Activated CD4-positive, alpha-beta T cell treated with anti-CD3 and anti-CD28 coated beads, Interleukin-2, amount 50 U/mL, for 16 hours (primary cell): ENCODE results near the gene EBF4.
"Not testable (repeated sequence)": the region's sequence is repeated elsewhere in the genome, so short reads cannot be mapped to it uniquely, and the experiment has no call there.

Source experiments
- DNase-seq: peaks from one replicate; pipeline ENCODE4 v3.0.0-alpha.2; 2020

EBF4 gene

DNA sequence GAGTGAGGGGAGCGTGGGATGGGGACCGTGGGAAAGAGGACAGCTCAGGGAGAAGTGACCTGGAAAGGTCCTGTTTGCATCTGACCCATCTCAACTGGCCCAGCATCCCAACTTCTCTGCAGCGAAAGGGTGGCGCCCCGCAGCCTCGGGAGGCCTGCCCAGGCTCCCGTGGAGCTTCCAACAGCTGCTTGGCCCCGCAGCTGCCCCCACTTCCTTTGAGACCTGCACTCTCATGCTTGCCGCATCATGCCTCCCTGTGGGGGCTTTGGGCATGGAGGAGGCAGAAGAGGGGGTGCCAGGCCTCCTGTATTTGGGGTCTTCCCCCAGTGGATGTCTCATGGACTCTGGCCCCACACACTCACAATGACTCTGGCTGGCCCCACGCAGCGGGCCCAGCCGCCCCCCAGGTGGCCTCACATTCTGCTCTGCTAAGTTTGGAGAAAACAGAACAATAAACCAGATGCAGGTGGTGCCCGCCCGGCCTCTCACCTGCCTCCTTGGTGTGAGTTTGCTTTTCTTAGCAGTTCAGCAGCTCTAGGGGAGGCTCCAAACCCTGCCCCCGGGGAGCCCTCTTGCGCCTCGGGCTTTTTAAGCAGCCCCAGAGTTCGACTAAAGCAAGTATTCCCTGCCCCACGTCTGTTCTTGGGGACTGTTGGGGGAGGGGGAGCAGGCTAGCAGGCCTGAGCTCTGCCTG is 67.2 kb downstream of the EBF4 start:
- DNase-seq = no peak

DNA sequence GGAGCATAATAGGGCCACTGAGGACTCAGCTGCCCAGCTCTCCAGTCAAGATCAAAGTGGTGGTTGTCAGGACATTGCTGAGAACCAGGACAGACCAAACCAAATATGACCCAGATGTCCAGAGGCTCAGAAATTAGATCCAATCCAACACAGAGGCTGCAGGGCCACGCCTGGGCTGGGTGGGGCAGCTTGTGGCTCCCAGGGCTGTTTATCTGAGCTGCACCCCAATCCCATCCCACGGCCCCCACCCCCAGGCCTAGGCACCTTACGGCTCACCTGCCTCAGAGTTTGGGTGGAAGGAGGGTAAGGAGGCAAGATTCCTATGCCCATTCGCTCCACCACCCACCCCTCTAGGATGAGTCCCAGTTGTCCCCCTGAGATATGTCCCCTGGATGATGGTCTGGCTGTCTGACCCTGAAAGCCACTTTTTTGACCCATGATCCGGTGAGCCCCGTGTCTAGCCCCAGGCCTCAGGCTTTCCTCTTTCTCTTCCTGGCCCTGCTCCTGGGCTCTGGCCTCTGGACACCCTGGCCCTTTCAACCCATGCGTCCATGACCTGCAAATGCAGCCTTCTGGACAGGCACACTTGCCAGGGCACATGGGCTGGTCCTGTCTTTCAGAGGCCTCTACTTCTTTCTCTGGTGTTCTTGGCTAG is 67.8 kb downstream of the EBF4 start:
- no peak for DNase-seq

DNA sequence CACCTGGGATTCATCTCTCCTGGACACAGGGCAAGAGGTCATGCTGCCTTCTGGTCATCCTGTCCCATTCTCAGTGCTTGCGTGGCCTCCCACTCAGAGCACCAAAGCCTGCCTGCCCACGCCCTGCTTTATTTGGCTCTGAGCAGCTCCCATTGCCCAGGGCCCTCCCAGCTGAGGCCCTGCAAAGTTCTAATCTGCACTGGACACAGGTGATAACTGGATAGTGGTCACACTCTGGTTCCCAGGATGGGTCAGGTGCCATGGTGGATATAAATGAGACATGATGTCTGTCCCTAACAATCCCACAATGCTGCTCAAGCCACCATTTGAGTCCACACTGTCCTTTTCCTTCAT is 68.3 kb downstream of the EBF4 start:
- no peak for DNase-seq

GRCh38 chr20:2761885-2762284 is 69.3 kb downstream of the EBF4 start:
- no peak for DNase-seq

DNA sequence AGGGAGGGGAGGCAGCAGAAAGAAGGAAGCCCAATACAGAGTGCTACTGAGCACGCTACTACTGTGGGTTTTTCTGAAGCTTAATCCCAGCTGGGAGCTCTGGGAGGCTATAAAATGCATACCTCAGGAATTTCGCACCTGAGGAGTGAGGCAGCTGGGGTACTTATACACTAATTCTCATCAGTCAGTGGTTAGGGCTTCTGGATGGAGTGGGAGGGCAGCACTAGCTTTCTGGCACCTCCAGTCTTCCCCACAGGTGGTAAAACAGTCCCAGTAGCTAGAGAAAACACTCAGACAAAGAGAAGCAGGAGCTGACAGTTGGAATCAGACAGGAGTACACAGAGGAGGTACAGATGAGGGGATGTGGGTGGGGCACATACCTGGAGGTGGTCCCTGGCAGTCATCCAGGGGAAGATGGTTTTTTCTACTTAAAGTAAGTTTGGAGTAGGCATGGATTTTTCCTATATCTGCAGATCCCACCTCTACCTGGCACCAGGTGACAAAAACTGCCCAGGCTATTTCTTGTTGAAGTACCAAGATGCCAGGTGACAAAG is 70.1 kb downstream of the EBF4 start:
- DNase-seq = no peak

- no peak for DNase-seq
These were observed 70.6 kb downstream of the EBF4 start for GRCh38 chr20:2763186-2763585.

GRCh38 chr20:2767768-2768631 is 75.4 kb downstream of the EBF4 start:
- no peak for DNase-seq

DNA sequence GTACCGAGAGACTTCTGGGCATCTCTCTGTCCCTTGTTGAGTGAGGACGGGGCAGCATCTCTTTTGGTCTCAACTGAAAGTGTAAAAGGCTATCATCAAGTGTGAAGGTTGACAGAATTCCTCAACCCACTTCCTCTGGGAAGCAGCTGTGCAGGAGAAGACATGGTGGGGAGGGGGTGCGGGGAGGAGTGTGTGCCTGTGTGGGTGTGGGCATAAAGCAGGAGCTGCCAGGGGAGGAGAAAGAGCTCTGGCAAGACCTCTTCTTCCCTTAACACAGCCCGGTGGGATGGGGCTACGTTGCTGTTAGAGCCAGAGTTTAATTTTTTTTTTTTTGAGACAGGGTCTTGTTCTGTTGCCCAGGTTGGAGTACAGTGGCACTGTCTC is 76.0 kb downstream of the EBF4 start:
- DNase-seq = no peak

DNA sequence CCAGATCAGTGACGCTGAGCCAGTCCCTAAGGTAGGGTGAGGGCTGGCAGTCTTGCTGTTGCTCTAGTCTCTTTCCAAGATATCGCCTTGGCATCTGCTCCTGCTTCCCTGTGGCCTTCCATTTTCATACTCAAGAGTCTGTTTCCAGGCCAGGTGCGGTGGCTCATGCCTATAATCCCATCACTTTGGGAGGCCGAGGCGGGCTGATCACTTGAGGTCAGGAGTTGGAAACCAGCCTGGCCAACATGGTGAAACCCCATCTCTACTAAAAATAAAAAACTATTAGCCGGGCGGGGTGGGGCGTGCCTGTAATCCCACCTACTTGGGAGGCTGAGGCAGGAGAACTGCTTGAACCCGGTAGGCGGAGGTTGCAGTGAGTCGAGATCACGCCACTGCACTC is 77.5 kb downstream of the EBF4 start:
- not testable (repeated sequence) for DNase-seq

DNA sequence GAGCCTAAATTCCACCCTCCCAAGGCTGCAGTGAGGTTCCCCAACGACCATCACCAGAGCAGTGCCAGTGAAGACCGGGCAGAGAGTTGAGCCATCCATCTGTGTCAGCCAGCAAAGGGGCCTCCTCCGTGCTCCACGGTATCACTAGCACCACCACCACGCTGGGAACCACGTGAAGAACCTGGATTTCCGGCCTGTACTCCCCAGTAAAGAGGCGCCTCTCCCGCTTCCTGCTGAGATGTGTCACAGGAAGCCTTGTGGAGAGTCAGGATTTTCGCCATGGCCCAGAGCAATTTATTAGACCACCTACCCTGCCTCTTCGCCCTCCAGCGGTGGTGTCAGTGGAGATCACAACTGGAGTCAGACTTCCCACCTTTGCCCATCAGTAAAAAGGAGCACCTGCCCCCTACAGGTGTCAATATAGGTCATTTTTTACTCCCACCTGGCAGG is 79.1 kb downstream of the EBF4 start:
- no peak for DNase-seq

- DNase-seq = no peak
These were observed 81.2 kb downstream of the EBF4 start for GRCh38 chr20:2773812-2774211.

DNA sequence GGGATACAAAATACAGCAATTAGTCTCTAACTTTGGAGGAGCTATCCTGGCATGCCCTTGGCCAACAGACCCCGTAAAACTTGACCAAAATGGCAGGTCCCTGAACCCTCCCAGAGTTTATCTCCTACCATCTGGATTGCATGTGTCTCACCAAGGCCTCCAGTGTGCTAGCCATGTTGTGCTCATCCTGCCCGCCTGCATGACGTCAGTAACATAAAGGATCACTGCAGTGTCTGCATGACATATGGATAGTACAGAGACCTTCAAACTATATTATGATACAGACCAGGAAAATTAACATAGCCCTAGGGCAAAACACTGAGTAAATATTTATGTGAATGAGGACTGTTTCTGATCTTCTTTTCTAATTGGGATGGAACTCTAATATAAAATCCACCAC is 82.6 kb downstream of the EBF4 start:
- DNase-seq = no peak

GRCh38 chr20:2778602-2779321 is 86.2 kb downstream of the EBF4 start:
- peak; percentile 16 for DNase-seq

GRCh38 chr20:2780948-2781347 is 88.4 kb downstream of the EBF4 start:
- DNase-seq = no peak

DNA sequence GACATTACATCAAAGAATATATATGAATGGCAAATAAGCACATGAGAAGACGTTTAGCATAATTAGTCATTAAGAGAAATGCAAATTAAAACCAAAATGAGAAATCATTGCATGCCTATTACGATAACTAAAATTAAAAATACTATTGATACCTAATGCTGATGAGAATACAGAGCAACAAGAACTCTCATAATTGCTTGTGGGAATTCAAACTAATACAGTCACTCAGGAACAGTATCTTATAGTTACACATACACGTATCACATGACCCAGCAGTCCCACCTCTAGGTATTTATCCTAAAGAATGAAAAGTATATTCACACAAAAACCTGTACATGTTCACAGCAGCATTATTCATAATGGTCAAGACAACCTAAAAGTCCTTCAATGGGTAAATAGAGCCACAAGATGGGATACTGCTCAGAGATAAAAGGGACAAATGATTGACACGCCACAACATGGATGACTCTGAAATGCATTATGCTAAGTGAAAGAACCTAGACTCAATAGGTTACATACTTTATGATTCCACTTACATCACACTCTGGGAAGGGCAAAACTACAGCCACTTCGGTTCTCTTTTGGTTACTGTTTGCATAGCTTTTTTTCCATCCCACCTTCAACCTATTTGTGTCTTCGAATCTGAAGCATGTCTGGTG is 91.5 kb downstream of the EBF4 start:
- DNase-seq = no peak

DNA sequence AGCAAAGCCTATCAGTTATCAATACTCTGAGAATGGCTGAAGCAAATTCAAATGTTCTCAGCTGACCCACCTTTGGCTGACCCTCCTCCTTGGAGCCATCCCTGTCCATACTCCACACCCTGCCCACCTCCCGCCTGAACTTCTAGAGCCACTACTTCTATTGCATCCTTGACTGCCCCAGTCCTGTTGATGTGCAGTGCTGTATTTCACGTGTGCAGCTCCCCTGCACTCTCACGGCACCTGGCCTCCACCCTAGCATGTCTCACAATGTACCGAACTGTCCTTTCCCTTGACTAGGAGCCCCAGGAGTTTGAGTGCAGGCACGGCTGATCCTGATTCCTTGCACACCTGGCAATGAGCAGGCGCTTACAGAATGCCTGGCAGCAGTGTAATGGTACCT is 100.9 kb downstream of the EBF4 start:
- DNase-seq = no peak

DNA sequence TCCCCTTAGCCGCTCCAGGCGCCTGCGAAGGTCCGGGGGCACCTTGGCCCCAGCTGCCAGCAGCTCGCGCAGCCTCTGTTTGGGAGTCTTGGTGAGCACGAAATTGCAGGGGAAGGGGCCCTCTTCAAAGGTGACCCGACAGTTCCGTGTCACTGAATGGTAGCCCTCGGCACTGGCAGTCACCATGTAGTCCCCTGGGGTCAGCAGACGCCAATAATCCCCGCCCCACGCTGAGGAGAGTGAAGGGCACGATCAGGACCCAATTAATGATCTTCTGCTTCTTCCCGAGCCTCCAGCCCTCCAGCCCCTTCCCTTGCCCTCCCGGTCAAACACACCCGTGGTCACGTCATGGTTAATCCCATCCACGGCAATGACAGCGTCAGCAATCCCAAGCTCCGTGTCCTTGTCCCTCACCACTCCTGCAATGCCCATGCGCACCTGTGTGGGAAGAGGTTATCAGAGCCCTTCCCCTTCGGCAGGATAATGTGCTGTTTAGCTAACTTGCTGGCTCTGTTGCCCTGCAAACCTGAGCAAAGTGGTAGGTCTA is 101.7 kb downstream of the EBF4 start:
- no peak for DNase-seq

DNA sequence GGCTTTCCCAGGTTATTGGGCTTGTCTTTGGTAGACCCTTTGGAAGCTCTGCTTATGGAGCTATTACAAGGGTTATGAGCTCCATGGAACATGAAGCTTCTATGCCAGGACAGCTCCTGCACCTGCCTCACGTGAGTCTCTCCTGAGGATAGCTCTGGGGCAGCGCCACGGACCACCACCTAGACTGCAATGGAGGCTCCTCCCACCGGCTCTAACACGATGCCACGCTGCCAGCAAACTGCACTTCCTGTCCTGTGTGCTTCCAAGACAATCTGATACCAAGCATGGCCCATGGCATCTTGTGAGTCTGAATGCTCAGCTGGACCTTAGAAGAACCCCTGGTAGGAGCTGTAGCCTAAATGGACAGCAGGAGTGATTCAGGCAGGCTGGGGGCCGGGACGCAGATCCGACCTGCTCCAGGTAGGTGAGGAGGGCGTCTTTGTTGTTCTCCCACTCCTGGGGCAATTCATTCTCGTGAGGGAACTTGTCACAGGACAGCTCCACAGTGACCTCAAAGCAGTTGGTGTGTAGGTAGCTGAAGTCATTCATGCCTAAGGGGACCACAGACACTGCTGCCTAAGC is 102.4 kb downstream of the EBF4 start:
- no peak for DNase-seq

- DNase-seq = no peak
These were observed 102.9 kb downstream of the EBF4 start for GRCh38 chr20:2795451-2795850.

DNA sequence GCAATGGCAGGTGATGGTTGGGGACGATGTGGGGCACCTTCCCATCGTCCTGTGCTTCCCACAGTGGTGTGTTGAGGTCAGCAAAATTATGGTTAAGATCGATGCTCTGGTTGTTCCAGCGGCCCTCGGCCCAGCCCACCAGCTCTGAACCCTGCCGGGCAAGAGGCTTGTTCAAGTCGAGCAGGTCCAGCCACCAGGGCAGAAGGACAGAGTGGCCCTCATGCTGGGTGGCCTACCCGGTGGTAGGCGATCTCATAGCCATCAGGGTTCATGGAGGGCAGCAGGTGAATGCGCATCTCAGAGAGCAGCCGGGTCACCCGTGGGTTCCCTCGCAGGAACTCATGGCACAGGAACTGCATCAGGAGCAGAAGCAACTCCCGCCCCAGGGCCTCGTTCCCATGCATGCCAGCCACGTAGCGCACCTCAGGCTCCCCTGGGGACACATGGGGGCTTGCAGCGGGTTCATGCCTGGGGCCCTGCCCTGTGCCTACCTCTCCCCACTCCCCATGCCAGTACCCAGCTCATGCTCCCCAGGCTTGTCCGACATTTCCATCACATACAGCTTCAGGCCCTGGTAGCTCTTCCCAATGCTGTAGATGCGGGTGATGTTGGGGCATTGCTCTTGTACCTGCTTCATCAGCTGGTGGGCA is 103.6 kb downstream of the EBF4 start:
- no peak for DNase-seq
